Endodermal cell (in vitro differentiated cells): ENCODE results near the gene AQP9. TPM values are rescaled to one million over a fixed set of nuclear protein-coding genes. Genes with fewer than 3 reads are reported as not detected.

Source experiments
- DNase-seq: peaks from one replicate; pipeline ENCODE4 v3.0.0-alpha.2; 2017
- H3K27ac ChIP-seq: 2 replicates; pipeline ENCODE4 v1.5.1; 2013; ENCODE audit warnings: mild to moderate bottlenecking, low read depth, low read length, moderate library complexity
- H3K27me3 ChIP-seq: 2 replicates; pipeline ENCODE4 v1.6.1; 2013; ENCODE audit warnings: mild to moderate bottlenecking, low read length, moderate library complexity; ENCODE audit not compliant: insufficient read depth, control insufficient read depth, poor library complexity, severe bottlenecking
- H3K36me3 ChIP-seq: 2 replicates; pipeline ENCODE4 v1.7.0; 2013; ENCODE audit warnings: mild to moderate bottlenecking, low read length, moderate library complexity; ENCODE audit not compliant: control insufficient read depth, insufficient read depth
- H3K4me1 ChIP-seq: one replicate; pipeline ENCODE4 v1.7.0; 2013; ENCODE audit warnings: low read length; ENCODE audit not compliant: control insufficient read depth, insufficient read depth
- H3K4me3 ChIP-seq: 2 replicates; pipeline ENCODE4 v1.5.1; 2013; ENCODE audit warnings: mild to moderate bottlenecking, low read length, moderate library complexity
- H3K9ac ChIP-seq: 2 replicates; pipeline ENCODE4 v1.6.1; 2013; ENCODE audit warnings: mild to moderate bottlenecking, low read length, moderate library complexity; ENCODE audit not compliant: poor library complexity, severe bottlenecking; ENCODE audit errors: extremely low read depth
- H3K9me3 ChIP-seq: 2 replicates; pipeline ENCODE4 v1.6.1; 2013; ENCODE audit warnings: mild to moderate bottlenecking, low read length, moderate library complexity; ENCODE audit not compliant: control insufficient read depth
- H3K27ac Mint-ChIP-seq: 2 replicates; pipeline ENCODE4 v1.8.0; 2020; ENCODE audit warnings: mixed read lengths
- H3K27me3 Mint-ChIP-seq: 2 replicates; pipeline ENCODE4 v1.8.0; 2021; ENCODE audit warnings: mild to moderate bottlenecking, mixed read lengths; ENCODE audit not compliant: insufficient read depth
- H3K36me3 Mint-ChIP-seq: 2 replicates; pipeline ENCODE4 v1.8.0; 2020; ENCODE audit warnings: low read depth, mixed read lengths
- H3K4me1 Mint-ChIP-seq: 2 replicates; pipeline ENCODE4 v1.8.0; 2020; ENCODE audit warnings: mixed read lengths
- H3K4me3 Mint-ChIP-seq: 2 replicates; pipeline ENCODE4 v1.8.0; 2020; ENCODE audit warnings: mild to moderate bottlenecking, moderate library complexity, mixed read lengths
- H3K9me3 Mint-ChIP-seq: 2 replicates; pipeline ENCODE4 v1.8.0; 2020; ENCODE audit warnings: mild to moderate bottlenecking, mixed read lengths
- CTCF ChIP-seq: fragments of 200-600 bp; sonication (generic); conservative IDR thresholded peaks from 2 replicates; pipeline ENCODE4 v1.5.0; 2021; ENCODE audit warnings: antibody characterized with exemption, mild to moderate bottlenecking
- WGBS, 2 experiments: methylation state at CpG; one replicate each; pipeline versions ENCODE4 v1.1.5 to v1.1.7; 2013; ENCODE audit warnings: missing lambda C conversion rate in 2 of 2, mixed read lengths in 1 of 2; ENCODE audit not compliant: insufficient coverage in 1 of 2, insufficient read length in 1 of 2; 5-methylcytosine and 5-hydroxymethylcytosine counted together
- total RNA-seq, 2 donors: library from RNA; stranded (reverse); fragmentation: NEBNext Ultra II Directional in 1 of 2; extraction: Animal tissue kit (Norgen Biotek cat#: 25700) in 1 of 2; gene quantifications; 2 replicates in 1 of 2; 3 replicates in 1 of 2; pipeline ENCODE4 v1.2.1, GENCODE V29; 2021

AQP9 gene
- total RNA-seq, 2 donors from 2014 or later = not detected

- Histone ChIP-seq H3K9ac (no peak overlapping the region), H3K4me1 (peaks cover 4% of the 10 kb centered on the region), H3K4me3 (no peak overlapping the region), H3K27me3 (no peaks in the 10 kb centered on the region), H3K27ac (no peak overlapping the region), H3K36me3 (no peaks in the 10 kb centered on the region), H3K9me3 (no peaks in the 10 kb centered on the region)
- H3K4me1 Mint-ChIP-seq = no peaks in the 10 kb centered on the region
- no peaks in the 10 kb centered on the region for H3K9me3 Mint-ChIP-seq
- H3K36me3 Mint-ChIP-seq = no peaks in the 10 kb centered on the region
- no peak for DNase-seq
- H3K27ac Mint-ChIP-seq = no peak overlapping the region
- H3K4me3 Mint-ChIP-seq = no peak overlapping the region
- WGBS, 2 experiments = 92 to 100% methylated on average over 5 of the region's 5 CpGs
- TF ChIP-seq CTCF = no peak
- peaks cover 2% of the 10 kb centered on the region for H3K27me3 Mint-ChIP-seq
Measured at GRCh38 chr15:58174709-58175108, 36.5 kb downstream of the AQP9 start.

GRCh38 chr15:58175955-58176354 lies 37.8 kb downstream of the AQP9 start:
- Mint-ChIP-seq H3K27ac (no peak overlapping the region), H3K9me3 (no peaks in the 10 kb centered on the region), H3K4me3 (no peak overlapping the region), H3K4me1 (no peaks in the 10 kb centered on the region), H3K27me3 (peaks cover 2% of the 10 kb centered on the region), H3K36me3 (no peaks in the 10 kb centered on the region)
- 92 to 93% methylated on average over 3 to 4 of the region's 4 CpGs for whole genome bisulfite sequencing, 2 experiments
- H3K27me3 ChIP-seq = no peaks in the 10 kb centered on the region
- TF ChIP-seq CTCF = no peak
- no peak overlapping the region for H3K27ac ChIP-seq
- no peak overlapping the region for H3K4me3 ChIP-seq
- H3K4me1 ChIP-seq = peaks cover 4% of the 10 kb centered on the region
- no peaks in the 10 kb centered on the region for H3K36me3 ChIP-seq
- no peak for DNase-seq
- H3K9ac ChIP-seq = no peak overlapping the region
- H3K9me3 ChIP-seq = no peaks in the 10 kb centered on the region

- Histone ChIP-seq H3K27me3 (peaks cover 10% of the 10 kb centered on the region), H3K4me3 (no peak overlapping the region), H3K9ac (no peak overlapping the region), H3K36me3 (no peaks in the 10 kb centered on the region), H3K4me1 (peaks cover 4% of the 10 kb centered on the region), H3K27ac (no peak overlapping the region), H3K9me3 (no peaks in the 10 kb centered on the region)
- no peak for TF ChIP-seq CTCF
- no peak for DNase-seq
- Mint-ChIP-seq H3K27me3 (peaks cover 6% of the 10 kb centered on the region), H3K36me3 (no peaks in the 10 kb centered on the region), H3K9me3 (no peaks in the 10 kb centered on the region), H3K27ac (no peak overlapping the region), H3K4me3 (no peak overlapping the region), H3K4me1 (no peaks in the 10 kb centered on the region)
- 50 to 100% methylated on average over 1 of the region's 1 CpG for WGBS, 2 experiments
Measured at GRCh38 chr15:58178668-58179067, 40.5 kb downstream of the AQP9 start.
